Endothelial cell of umbilical vein (primary cell): Measurements from ENCODE around the gene LRP2BP. TPM values are rescaled to one million over a fixed set of nuclear protein-coding genes. Genes with fewer than 3 reads are reported as not detected.

Source experiments
- BruUV-seq: library from RNA; stranded (reverse); fragments of 400-500 nt; replicated peaks from 2 replicates; lab custom pipeline; 2021; lab: Mats Ljungman, UMichigan
- CTCF ChIA-PET: fragments of 300-600, 350-600 bp; sonication (Branson Sonifier 250); formaldehyde crosslinking; loops from one replicate; lab custom pipeline; 2021; ENCODE audit warnings: antibody characterized with exemption, inconsistent platforms; lab: Charles Lee
- POLR2A ChIA-PET: fragments of 300-600, 350-600 bp; sonication (Branson Sonifier 250); formaldehyde crosslinking; loops from one replicate; lab custom pipeline; 2021; ENCODE audit warnings: antibody characterized with exemption, inconsistent platforms; lab: Charles Lee
- DNase-seq: peaks from one replicate; pipeline ENCODE4 v3.0.0-alpha.2; 2011; ENCODE audit warnings: low read depth, low spot score
- FAIRE-seq: peaks from 2 replicates; lab custom pipeline; 2011; peaks lifted over from hg19 to GRCh38; lab: Jason Lieb, UNC
- H2AFZ ChIP-seq: 2 replicates; pipeline ENCODE4 v1.6.0; 2012; ENCODE audit warnings: low read depth, low read length, control low read depth, inconsistent platforms
- H3K27ac ChIP-seq: 2 replicates; pipeline ENCODE4 v1.5.1; 2011; ENCODE audit warnings: low read depth, mild to moderate bottlenecking, control low read depth, low read length, moderate library complexity; ENCODE audit not compliant: insufficient read depth
- H3K27me3 ChIP-seq, 2 experiments: 2 replicates each; pipeline versions ENCODE4 v1.6.0 to v1.6.1; 2011; ENCODE audit warnings: low read length in 2 of 2, mixed read lengths in 1 of 2; ENCODE audit not compliant: control insufficient read depth in 2 of 2, insufficient read depth in 2 of 2
- H3K36me3 ChIP-seq, 2 experiments: 2 replicates in 1 of 2; 3 replicates in 1 of 2; pipeline ENCODE4 v1.5.1; 2011; ENCODE audit warnings: low read length in 2 of 2, mild to moderate bottlenecking in 1 of 2, moderate library complexity in 1 of 2; ENCODE audit not compliant: control insufficient read depth in 2 of 2, insufficient read depth in 2 of 2; ENCODE audit errors: extremely low read depth in 1 of 2
- H3K4me1 ChIP-seq: 3 replicates; pipeline ENCODE4 v1.5.1; 2011; ENCODE audit warnings: mild to moderate bottlenecking, low read length; ENCODE audit not compliant: control insufficient read depth, insufficient read depth; ENCODE audit errors: extremely low read depth
- H3K4me2 ChIP-seq: 2 replicates; pipeline ENCODE4 v1.6.1; 2011; ENCODE audit warnings: low read length, control low read depth, mixed read lengths; ENCODE audit not compliant: insufficient read depth
- H3K4me3 ChIP-seq, 3 experiments: fragments of 200-600 bp in 1 of 3; sonication (generic), shearing (Covaris generic) in 1 of 3; replicated peaks in 1 of 3; 2 replicates each; pipeline ENCODE4 v1.5.1; 2011 to 2016; ENCODE audit warnings: control low read depth in 3 of 3, low read length in 3 of 3, mild to moderate bottlenecking in 2 of 3, inconsistent platforms in 1 of 3, low read depth in 1 of 3, moderate library complexity in 1 of 3; ENCODE audit not compliant: insufficient read depth in 1 of 3
- H3K79me2 ChIP-seq: 2 replicates; pipeline ENCODE4 v1.6.0; 2012; ENCODE audit warnings: low read length, inconsistent platforms; ENCODE audit not compliant: control insufficient read depth, insufficient read depth
- H3K9ac ChIP-seq: replicated peaks from 2 replicates; pipeline ENCODE3; 2011; ENCODE audit warnings: low read length, control low read depth; ENCODE audit not compliant: insufficient read depth; ENCODE audit errors: extremely low read depth
- H3K9me1 ChIP-seq: replicated peaks from 3 replicates; pipeline ENCODE4 v1.6.0; 2011; ENCODE audit warnings: mild to moderate bottlenecking, low read length; ENCODE audit not compliant: control insufficient read depth, insufficient read depth; ENCODE audit errors: extremely low read depth
- H3K9me3 ChIP-seq: replicated peaks from 2 replicates; pipeline ENCODE4 v1.5.1; 2012; ENCODE audit warnings: low read length, inconsistent platforms; ENCODE audit not compliant: control insufficient read depth, insufficient read depth
- H4K20me1 ChIP-seq: replicated peaks from 2 replicates; pipeline ENCODE3; 2011; ENCODE audit warnings: mild to moderate bottlenecking, low read length; ENCODE audit not compliant: control insufficient read depth, insufficient read depth; ENCODE audit errors: extremely low read depth
- EZH2 ChIP-seq: IDR thresholded peaks from 2 replicates; pipeline ENCODE4 v1.6.1; 2012; ENCODE audit warnings: borderline replicate concordance, low read depth, mild to moderate bottlenecking, moderate library complexity, low read length, inconsistent platforms; ENCODE audit not compliant: severe bottlenecking
- FOS ChIP-seq: IDR thresholded peaks from 2 replicates; pipeline ENCODE4 v1.6.1; 2011; ENCODE audit warnings: mild to moderate bottlenecking, low read length, moderate library complexity, borderline replicate concordance; ENCODE audit not compliant: insufficient read depth
- GATA2 ChIP-seq: IDR thresholded peaks from 2 replicates; pipeline ENCODE4 v1.7.0; 2011; ENCODE audit warnings: low read depth, mild to moderate bottlenecking, moderate library complexity, mixed read lengths, low read length; ENCODE audit not compliant: insufficient read length, insufficient read depth
- JUN ChIP-seq: IDR thresholded peaks from 2 replicates; pipeline ENCODE4 v1.6.1; 2011; ENCODE audit warnings: borderline replicate concordance, low read depth; ENCODE audit not compliant: insufficient read length, insufficient read depth
- MYC ChIP-seq: IDR thresholded peaks from one replicate; pipeline ENCODE4 v1.6.1; 2011; ENCODE audit warnings: mild to moderate bottlenecking, low read depth, low read length
- POLR2A ChIP-seq: IDR thresholded peaks from 2 replicates; pipeline ENCODE4 v1.6.1; 2012; ENCODE audit warnings: low read depth, mild to moderate bottlenecking, control low read depth, low read length
- POLR2AphosphoS5 ChIP-seq: IDR thresholded peaks from 2 replicates; pipeline ENCODE4 v1.6.1; 2012; ENCODE audit warnings: low read depth, mild to moderate bottlenecking, control low read depth, low read length, moderate library complexity; ENCODE audit not compliant: insufficient read depth
- dilution Hi-C: fragments of 300-500 bp; cut with MboI; formaldehyde crosslinking; loops from one replicate; pipeline ENCODE4 v1.15.0; 2019; ENCODE audit warnings: low sequenced_read_pairs; ENCODE audit not compliant: extremely low pct_ligation_motif_present
- intact Hi-C: fragments of 100-400 bp; cut with micrococcal nuclease; formaldehyde crosslinking; loops from one replicate; pipeline ENCODE4 v1.10.0; 2022
- polyA plus RNA-seq, 4 experiments: library from polyadenylated mRNA; depleted of rRNA in 3 of 4; stranded (reverse) in 3 of 4; unstranded in 1 of 4; fragments of >200 nt; gene quantifications; 2 replicates each; pipeline versions ENCODE4 v1.2.1 to v1.2.3, GENCODE V29; 2011 to 2012; ENCODE audit warnings: missing spikeins in 1 of 4
- total RNA-seq: library from RNA; stranded (reverse); gene quantifications from 2 replicates; pipeline ENCODE4 v1.2.3, GENCODE V29; 2021
- TF ChIP-seq, protein P1 (sequence below): IDR thresholded peaks from 2 replicates; pipeline ENCODE4 v1.6.1; 2011; ENCODE audit not compliant: insufficient read depth, insufficient read length
- TF ChIP-seq, protein P2 (sequence below), 2 donors: IDR thresholded peaks; 1 replicate in 1 of 2; 2 replicates in 1 of 2; pipeline ENCODE4 v1.5.1; 2011; ENCODE audit warnings: low read length in 2 of 2, mild to moderate bottlenecking in 2 of 2, moderate library complexity in 2 of 2, control low read depth in 1 of 2, inconsistent platforms in 1 of 2, low read depth in 1 of 2; ENCODE audit not compliant: insufficient read depth in 1 of 2; ENCODE audit errors: extremely low read depth in 1 of 2

Gene LRP2BP
- total and polyA plus RNA-seq, 2 donors (not counting 3 experiments of a cell fraction or from before 2014, with no cell fraction given): 0.18 to 0.53 TPM

DNA sequence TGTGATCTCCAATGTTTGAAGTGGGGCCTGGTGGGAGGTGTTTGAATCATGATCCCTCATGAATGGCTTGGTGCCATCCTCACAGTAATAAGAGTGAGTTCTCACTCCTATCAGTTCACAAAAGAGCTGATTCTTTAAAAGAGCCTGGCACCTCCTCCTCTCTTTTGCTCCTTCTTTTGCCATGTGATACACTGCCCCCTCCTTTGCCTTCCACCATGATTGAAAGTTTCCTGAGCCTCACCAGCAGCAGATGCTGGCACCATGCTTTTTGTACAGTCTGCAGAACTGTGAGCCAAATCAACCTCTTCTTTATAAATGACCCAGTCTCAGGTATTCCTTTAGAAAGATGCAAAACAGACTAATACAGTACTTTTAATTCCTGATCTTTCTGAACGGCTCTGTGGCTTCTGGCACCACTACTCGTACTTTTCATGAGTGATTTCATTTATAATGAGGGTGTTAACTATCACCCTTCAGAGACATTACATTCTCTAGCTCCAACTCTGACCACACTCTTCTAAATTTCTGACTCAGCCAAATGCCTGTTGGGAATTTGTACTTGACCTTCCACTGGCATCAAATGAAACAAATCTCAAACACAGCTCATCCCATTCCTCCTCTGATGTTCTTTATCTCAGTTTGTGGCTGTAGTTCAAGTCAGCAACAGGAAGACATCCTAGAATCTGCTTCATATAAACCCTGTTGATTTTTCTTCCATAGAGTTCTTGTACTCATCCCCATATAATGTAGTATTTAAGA is 25.8 kb upstream of the LRP2BP start:
- DNase-seq: no peak
- TF ChIP-seq, protein P1, sequence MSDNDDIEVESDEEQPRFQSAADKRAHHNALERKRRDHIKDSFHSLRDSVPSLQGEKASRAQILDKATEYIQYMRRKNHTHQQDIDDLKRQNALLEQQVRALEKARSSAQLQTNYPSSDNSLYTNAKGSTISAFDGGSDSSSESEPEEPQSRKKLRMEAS: no peak
- TF ChIP-seq MYC (no peak), FOS (no peak), POLR2A (no peak)
- BruUV-seq: no TSS peak
- Histone ChIP-seq H3K9me1 (no peaks in the 10 kb centered on the region), H2AFZ (no peak overlapping the region), H3K9ac (no peak overlapping the region), H3K4me1 (peaks cover 8% of the 10 kb centered on the region), H3K36me3 (peaks cover 0 to 3% of the 10 kb centered on the region in 2 experiments), H3K9me3 (no peaks in the 10 kb centered on the region), H3K4me3 (no peak overlapping the region), H4K20me1 (no peaks in the 10 kb centered on the region), H3K4me2 (no peak overlapping the region), H3K27me3 (no peaks in the 10 kb centered on the region), H3K27ac (no peak overlapping the region), H3K79me2 (peaks cover 14% of the 10 kb centered on the region)
- intact Hi-C loops (no loop called here), dilution Hi-C loops (no loop called here)
- POLR2A ChIA-PET: no interaction called here
- CTCF ChIA-PET: no interaction called here
- no peak for FAIRE-seq

DNA sequence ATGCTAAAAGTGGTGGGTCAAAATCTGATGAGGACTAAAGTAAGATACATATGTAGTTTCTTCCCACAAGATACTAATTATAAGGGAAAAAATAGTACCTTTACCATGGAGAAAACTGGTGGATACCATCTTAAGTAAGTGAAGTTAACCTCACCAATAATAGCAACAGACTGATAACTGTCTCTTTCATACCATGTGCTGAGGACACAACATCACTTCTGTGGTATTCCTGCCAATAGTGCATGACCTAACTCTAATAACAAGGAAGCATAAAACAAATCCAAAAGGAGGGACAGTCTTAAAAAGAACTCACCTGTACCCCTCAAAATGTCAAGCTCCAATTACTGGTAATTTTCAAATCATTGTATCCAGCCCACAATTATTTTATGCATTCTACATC is 21.2 kb upstream of the LRP2BP start:
- POLR2A ChIA-PET: no interaction called here
- DNase-seq (no peak), FAIRE-seq (no peak)
- Histone ChIP-seq H4K20me1 (no peaks in the 10 kb centered on the region), H3K9me1 (no peaks in the 10 kb centered on the region), H3K9me3 (no peaks in the 10 kb centered on the region), H3K27ac (no peak overlapping the region), H2AFZ (no peak overlapping the region), H3K27me3 (no peaks in the 10 kb centered on the region), H3K4me2 (no peak overlapping the region), H3K4me1 (peaks cover 10% of the 10 kb centered on the region), H3K4me3 (no peak overlapping the region), H3K36me3 (peaks cover 0 to 3% of the 10 kb centered on the region in 2 experiments), H3K79me2 (no peaks in the 10 kb centered on the region), H3K9ac (no peak overlapping the region)
- CTCF ChIA-PET: interaction anchor here (0.8 kb wide), 1 partner anchor 233 kb away, joined by 4 read pairs; no protein-coding TSS in a partner anchor
- TF ChIP-seq, protein P2, sequence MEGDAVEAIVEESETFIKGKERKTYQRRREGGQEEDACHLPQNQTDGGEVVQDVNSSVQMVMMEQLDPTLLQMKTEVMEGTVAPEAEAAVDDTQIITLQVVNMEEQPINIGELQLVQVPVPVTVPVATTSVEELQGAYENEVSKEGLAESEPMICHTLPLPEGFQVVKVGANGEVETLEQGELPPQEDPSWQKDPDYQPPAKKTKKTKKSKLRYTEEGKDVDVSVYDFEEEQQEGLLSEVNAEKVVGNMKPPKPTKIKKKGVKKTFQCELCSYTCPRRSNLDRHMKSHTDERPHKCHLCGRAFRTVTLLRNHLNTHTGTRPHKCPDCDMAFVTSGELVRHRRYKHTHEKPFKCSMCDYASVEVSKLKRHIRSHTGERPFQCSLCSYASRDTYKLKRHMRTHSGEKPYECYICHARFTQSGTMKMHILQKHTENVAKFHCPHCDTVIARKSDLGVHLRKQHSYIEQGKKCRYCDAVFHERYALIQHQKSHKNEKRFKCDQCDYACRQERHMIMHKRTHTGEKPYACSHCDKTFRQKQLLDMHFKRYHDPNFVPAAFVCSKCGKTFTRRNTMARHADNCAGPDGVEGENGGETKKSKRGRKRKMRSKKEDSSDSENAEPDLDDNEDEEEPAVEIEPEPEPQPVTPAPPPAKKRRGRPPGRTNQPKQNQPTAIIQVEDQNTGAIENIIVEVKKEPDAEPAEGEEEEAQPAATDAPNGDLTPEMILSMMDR (IDR thresholded peaks at IDR 0.05; ENCODE audit: extremely low read depth in 1 of 2, insufficient read depth in 1 of 2, low read depth in 1 of 2, low read length in 2 of 2): no peak
- TF ChIP-seq EZH2 (no peak), GATA2 (no peak), POLR2A (no peak), JUN (no peak), MYC (no peak), FOS (no peak), POLR2AphosphoS5 (no peak)
- TF ChIP-seq, protein P1: no peak
- dilution Hi-C loops (no loop called here), intact Hi-C loops (no loop called here)
- BruUV-seq: no TSS peak
